OCI-LY3 (cell line): Measurements from ENCODE around the gene CHN1.

Source experiments
- EZH2phosphoT487 ChIP-seq: fragments of 200-600 bp; shearing (Covaris generic); IDR thresholded peaks from 2 replicates; pipeline ENCODE4 v1.6.1; 2018; ENCODE audit warnings: antibody characterized with exemption, mixed run types, low read depth
- TF ChIP-seq, protein P1 (sequence below): fragments of 200-600, 300-600 bp; sonication (generic); IDR thresholded peaks from 2 replicates; pipeline ENCODE4 v1.5.1; 2014; ENCODE audit warnings: antibody characterized with exemption, low read length, low read depth

- TF ChIP-seq, protein P1, sequence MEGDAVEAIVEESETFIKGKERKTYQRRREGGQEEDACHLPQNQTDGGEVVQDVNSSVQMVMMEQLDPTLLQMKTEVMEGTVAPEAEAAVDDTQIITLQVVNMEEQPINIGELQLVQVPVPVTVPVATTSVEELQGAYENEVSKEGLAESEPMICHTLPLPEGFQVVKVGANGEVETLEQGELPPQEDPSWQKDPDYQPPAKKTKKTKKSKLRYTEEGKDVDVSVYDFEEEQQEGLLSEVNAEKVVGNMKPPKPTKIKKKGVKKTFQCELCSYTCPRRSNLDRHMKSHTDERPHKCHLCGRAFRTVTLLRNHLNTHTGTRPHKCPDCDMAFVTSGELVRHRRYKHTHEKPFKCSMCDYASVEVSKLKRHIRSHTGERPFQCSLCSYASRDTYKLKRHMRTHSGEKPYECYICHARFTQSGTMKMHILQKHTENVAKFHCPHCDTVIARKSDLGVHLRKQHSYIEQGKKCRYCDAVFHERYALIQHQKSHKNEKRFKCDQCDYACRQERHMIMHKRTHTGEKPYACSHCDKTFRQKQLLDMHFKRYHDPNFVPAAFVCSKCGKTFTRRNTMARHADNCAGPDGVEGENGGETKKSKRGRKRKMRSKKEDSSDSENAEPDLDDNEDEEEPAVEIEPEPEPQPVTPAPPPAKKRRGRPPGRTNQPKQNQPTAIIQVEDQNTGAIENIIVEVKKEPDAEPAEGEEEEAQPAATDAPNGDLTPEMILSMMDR, result no peak
- no peak for TF ChIP-seq EZH2phosphoT487
Measured at GRCh38 chr2:174949988-174950687, 55.0 kb downstream of the CHN1 start.
